OCI-LY1 (cell line): ENCODE measurements around the gene DCBLD2.

Experiments used
- EZH2 ChIP-seq: fragments of 200-600 bp; sonication (generic), shearing (Covaris generic); IDR thresholded peaks from 2 replicates; pipeline ENCODE4 v1.8.0; 2017; ENCODE audit warnings: borderline replicate concordance, mixed run types, mild to moderate bottlenecking, antibody characterized with exemption, low read length, moderate library complexity, mixed read lengths
- TF ChIP-seq, protein P1 (sequence below): fragments of 200-600 bp; sonication (generic), shearing (Covaris generic); IDR thresholded peaks from 2 replicates; pipeline ENCODE4 v1.5.1; 2017; ENCODE audit warnings: mild to moderate bottlenecking, antibody characterized with exemption, low read length, moderate library complexity, mixed read lengths

DNA sequence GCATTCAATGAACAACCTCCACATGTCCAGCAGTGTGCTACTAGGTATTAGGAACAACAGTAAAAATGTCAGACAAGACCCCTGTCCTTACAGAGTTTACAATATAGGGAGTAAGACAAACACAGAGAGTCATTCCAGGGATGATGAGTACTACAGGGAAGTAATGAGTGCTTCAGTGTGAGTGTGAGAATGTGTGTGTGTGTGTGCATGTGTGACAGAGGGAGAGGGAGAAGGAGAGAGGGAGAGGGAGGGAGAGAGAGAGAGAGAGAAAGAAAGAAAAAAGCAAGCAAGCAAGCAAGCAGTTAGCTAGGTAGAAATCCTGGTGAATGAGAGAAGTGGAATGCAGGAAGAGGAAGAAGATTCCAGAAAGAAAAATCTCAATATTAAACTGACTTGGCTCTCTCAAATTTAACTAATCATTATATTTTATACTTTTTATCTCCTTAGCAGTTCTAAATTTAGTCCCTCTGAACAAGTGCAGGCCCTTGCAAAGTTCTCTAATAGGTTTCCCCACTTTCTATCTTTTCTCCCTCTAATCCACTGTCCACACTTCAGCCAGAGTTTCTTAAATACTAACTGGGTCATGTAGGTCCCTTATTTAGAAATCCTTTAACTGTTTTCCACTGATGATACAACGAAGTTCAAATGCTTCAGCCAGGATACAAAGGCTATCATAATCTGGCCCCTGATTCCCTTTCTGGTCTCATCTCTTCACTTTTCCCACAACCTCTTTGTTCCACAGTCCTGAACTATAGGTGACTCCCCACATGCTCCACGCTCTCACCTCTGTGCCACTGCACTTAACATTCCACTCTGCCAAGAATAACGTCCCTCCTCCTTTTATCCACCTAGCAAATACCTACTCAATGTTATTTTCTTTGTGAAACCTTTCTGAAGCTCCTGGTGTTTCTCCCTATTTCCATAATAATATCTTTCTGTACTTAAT lies 10.3 kb downstream of the DCBLD2 start:
- TF ChIP-seq, protein P1, sequence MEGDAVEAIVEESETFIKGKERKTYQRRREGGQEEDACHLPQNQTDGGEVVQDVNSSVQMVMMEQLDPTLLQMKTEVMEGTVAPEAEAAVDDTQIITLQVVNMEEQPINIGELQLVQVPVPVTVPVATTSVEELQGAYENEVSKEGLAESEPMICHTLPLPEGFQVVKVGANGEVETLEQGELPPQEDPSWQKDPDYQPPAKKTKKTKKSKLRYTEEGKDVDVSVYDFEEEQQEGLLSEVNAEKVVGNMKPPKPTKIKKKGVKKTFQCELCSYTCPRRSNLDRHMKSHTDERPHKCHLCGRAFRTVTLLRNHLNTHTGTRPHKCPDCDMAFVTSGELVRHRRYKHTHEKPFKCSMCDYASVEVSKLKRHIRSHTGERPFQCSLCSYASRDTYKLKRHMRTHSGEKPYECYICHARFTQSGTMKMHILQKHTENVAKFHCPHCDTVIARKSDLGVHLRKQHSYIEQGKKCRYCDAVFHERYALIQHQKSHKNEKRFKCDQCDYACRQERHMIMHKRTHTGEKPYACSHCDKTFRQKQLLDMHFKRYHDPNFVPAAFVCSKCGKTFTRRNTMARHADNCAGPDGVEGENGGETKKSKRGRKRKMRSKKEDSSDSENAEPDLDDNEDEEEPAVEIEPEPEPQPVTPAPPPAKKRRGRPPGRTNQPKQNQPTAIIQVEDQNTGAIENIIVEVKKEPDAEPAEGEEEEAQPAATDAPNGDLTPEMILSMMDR = no peak
- no peak for TF ChIP-seq EZH2
